Adrenal gland (tissue), 12 donors: Measurements from ENCODE around the gene RASGEF1C. TPM values are rescaled to one million over a fixed set of nuclear protein-coding genes. Genes with fewer than 3 reads are reported as not detected.
A peak's percentile ranks its signal among the peaks of the same experiment; 100 is the strongest.

Experiments
- DNase-seq, 7 donors: peaks; one replicate each; pipeline ENCODE4 v3.0.0-alpha.2; 2019 to 2020
- H3K27ac ChIP-seq, 5 donors: fragments of 200-600 bp; sonication (generic) in 4 of 5; 1 replicate in 3 of 5; 2 replicates in 2 of 5; pipeline versions ENCODE4 v1.5.1 to v1.8.0; 2016 to 2020; ENCODE audit warnings: mild to moderate bottlenecking in 1 of 5
- H3K27me3 ChIP-seq: fragments of 200-600 bp; 2 replicates; pipeline ENCODE4 v1.8.0; 2021
- H3K36me3 ChIP-seq, 2 donors: fragments of 200-600 bp; replicated peaks in 1 of 2; 1 replicate in 1 of 2; 2 replicates in 1 of 2; pipeline versions ENCODE4 v1.5.1 to v1.8.0; 2018 to 2022
- H3K4me1 ChIP-seq, 2 donors: fragments of 200-600 bp; replicated peaks in 1 of 2; 1 replicate in 1 of 2; 2 replicates in 1 of 2; pipeline versions ENCODE4 v1.5.1 to v1.8.0; 2018 to 2021
- H3K4me3 ChIP-seq, 4 donors: fragments of 200-600 bp; sonication (generic) in 3 of 4; one replicate each; pipeline ENCODE4 v1.5.1; 2016 to 2018
- H3K9me3 ChIP-seq, 3 donors: fragments of 200-600 bp; sonication (generic) in 1 of 3; replicated peaks in 1 of 3; 1 replicate in 2 of 3; 2 replicates in 1 of 3; pipeline versions ENCODE4 v1.5.1 to v1.8.0; 2016 to 2021
- CTCF ChIP-seq, 6 experiments: fragments of 450-650 bp in 4 of 6; fragments of 200-600 bp in 2 of 6; sonication (generic) in 1 of 6; IDR thresholded peaks; 1 replicate in 5 of 6; 2 replicates in 1 of 6; pipeline versions ENCODE4 v1.5.1 to v1.8.0; 2016 to 2021; ENCODE audit warnings: antibody characterized with exemption in 6 of 6, mild to moderate bottlenecking in 2 of 6, moderate library complexity in 1 of 6
- POLR2A ChIP-seq, 2 donors: fragments of 450-650 bp; IDR thresholded peaks; one replicate each; pipeline ENCODE4 v1.6.1; 2017; ENCODE audit warnings: antibody characterized with exemption in 2 of 2, mild to moderate bottlenecking in 2 of 2, moderate library complexity in 1 of 2
- WGBS, 4 donors: extraction: QIAGEN DNeasy Blood & Tissue Kit in 2 of 4; methylation state at CpG; one replicate each; pipeline versions ENCODE4 v1.1.5 to v1.1.7; 2013 to 2017; 5-methylcytosine and 5-hydroxymethylcytosine counted together
- intact Hi-C, 2 donors: fragments of 100-400 bp; cut with DNase I; formaldehyde crosslinking; loops; one replicate each; pipeline versions ENCODE4 v1.14.1 to v1.15.0; 2022 to 2023
- polyA plus RNA-seq, 3 donors: library from polyadenylated mRNA; stranded (reverse); fragments of 200-250 nt in 2 of 3; fragments of 350-450 nt in 1 of 3; fragmentation: Illumina TruSeq in 1 of 3; extraction: RNeasy Lipid Tissue Mini Kit (QIAGEN cat#74804) in 1 of 3; gene quantifications; one replicate each; pipeline ENCODE4 v1.2.3, GENCODE V29; 2013 to 2014
- total RNA-seq, 9 donors: library from RNA; depleted of rRNA in 4 of 9; stranded (reverse); fragments of >200 nt in 4 of 9; fragments of 120-200 nt in 1 of 9; fragmentation: NEBNext Ultra II Directional in 1 of 9; extraction: Animal tissue kit (Norgen Biotek cat#: 25700) in 1 of 9; gene quantifications; one replicate each; pipeline versions ENCODE4 v1.1.0 to v1.2.4, GENCODE V29; 2013 to 2023
- donor health status: healthy with polysubstance abuse.
- donor health status: Bipolar disorder and iron deficiency.
- donor health status: DM: yes; HTN: yes; CAD: no.
- donor health status: DM: no; HTN: no; CAD: no.
- donor health status: DM: no; HTN: no; CAD: no.
- donor health status: DM: yes; HTN: yes; CAD: no.

RASGEF1C gene
- total and polyA plus RNA-seq, 12 donors = 0.15 to 1.9 (median 0.74) TPM; not detected in 6

GRCh38 chr5:180074462-180074861 lies 134.5 kb downstream of the RASGEF1C start:
- no peaks in the 10 kb centered on the region for H3K27me3 ChIP-seq

GRCh38 chr5:180072556-180072955 lies 136.5 kb downstream of the RASGEF1C start:
- 79 to 88% (median 82%) methylated on average over 13 to 25 of the region's 25 CpGs for WGBS, 4 donors
- DNase-seq = peak in 2 of 7 donors; percentile 39 to 63
- peak overlapping the region in 1 of 4 donors; percentile 96 for H3K4me3 ChIP-seq
- intact Hi-C loops = loop anchor here in 1 of 2 donors (10.0 kb wide), 1 partner anchor 168 kb away; the partner anchor contains the start of gene TBC1D9B
- H3K4me1 ChIP-seq = peaks cover 11 to 20% of the 10 kb centered on the region in 2 donors
- TF ChIP-seq POLR2A (IDR thresholded peaks at IDR 0.05) = no peak
- H3K27ac ChIP-seq = peak overlapping the region in 2 of 5 donors; percentile 96
- H3K9me3 ChIP-seq = no peaks in the 10 kb centered on the region
- H3K36me3 ChIP-seq = no peaks in the 10 kb centered on the region
- H3K27me3 ChIP-seq = no peaks in the 10 kb centered on the region

More at GRCh38 chr5:180074462-180074861, 134.5 kb downstream of the RASGEF1C start:
- intact Hi-C loops = loop anchor here in 1 of 2 donors (10.0 kb wide), 1 partner anchor 170 kb away; the partner anchor contains the start of gene TBC1D9B
- peaks cover 7 to 19% of the 10 kb centered on the region in 2 donors for H3K4me1 ChIP-seq
- no peak overlapping the region for H3K27ac ChIP-seq
- H3K9me3 ChIP-seq = no peaks in the 10 kb centered on the region
- no peak for DNase-seq
- no peaks in the 10 kb centered on the region for H3K36me3 ChIP-seq
- 50 to 74% (median 67%) methylated on average over 4 of the region's 4 CpGs for WGBS, 4 donors
- H3K4me3 ChIP-seq = no peak overlapping the region
- no peak for TF ChIP-seq CTCF (IDR thresholded peaks at IDR 0.05)
- TF ChIP-seq POLR2A (IDR thresholded peaks at IDR 0.05) = no peak

- DNase-seq = no peak
- H3K27me3 ChIP-seq = no peaks in the 10 kb centered on the region
- H3K4me1 ChIP-seq = peaks cover 12 to 20% of the 10 kb centered on the region in 2 donors
- H3K9me3 ChIP-seq = no peaks in the 10 kb centered on the region
- TF ChIP-seq CTCF (IDR thresholded peaks at IDR 0.05) (no peak), POLR2A (IDR thresholded peaks at IDR 0.05) (no peak)
- peak overlapping the region; percentile 80 to 99 (median 96) for H3K27ac ChIP-seq
- H3K36me3 ChIP-seq = no peaks in the 10 kb centered on the region
- intact Hi-C loops = loop anchor here in 1 of 2 donors (10.0 kb wide), 1 partner anchor 167 kb away; the partner anchor contains the start of gene TBC1D9B
- peak overlapping the region in 1 of 4 donors; percentile 96 for H3K4me3 ChIP-seq
- 16 to 19% (median 18%) methylated on average over 14 of the region's 14 CpGs for WGBS, 4 donors
Measured at GRCh38 chr5:180072256-180072548, 136.8 kb downstream of the RASGEF1C start.

GRCh38 chr5:180071531-180072255 lies 137.3 kb downstream of the RASGEF1C start, which contains the start of gene RNF130:
Gene RNF130, minus strand, starts transcription at chr5:180071759. Its CDS starts 57 bp downstream, at chr5:180071702.
- no peak for TF ChIP-seq CTCF (IDR thresholded peaks at IDR 0.05)
- TF ChIP-seq POLR2A (IDR thresholded peaks at IDR 0.05) = peak; percentile 29 to 80
- Histone ChIP-seq H3K4me3 (peak within 1 kb of the TSS; percentile 66 to 96 (median 79)), H3K9me3 (no peaks in the 10 kb centered on the region), H3K36me3 (no peaks in the 10 kb centered on the region), H3K27me3 (no peaks in the 10 kb centered on the region), H3K27ac (peak within 1 kb of the TSS; percentile 80 to 99 (median 96)), H3K4me1 (peaks cover 12 to 20% of the 10 kb centered on the region in 2 donors)
- DNase-seq = peak; percentile 93 to 96 (median 95)
- WGBS, 4 donors = 0 to 1% (median 0%) methylated on average over 5 to 109 of the region's 113 CpGs
- intact Hi-C loops = loop anchor here in 1 of 2 donors (10.0 kb wide), 1 partner anchor 167 kb away; the partner anchor contains the start of gene TBC1D9B
